ENCODE data around the gene ARHGEF12.

DNA sequence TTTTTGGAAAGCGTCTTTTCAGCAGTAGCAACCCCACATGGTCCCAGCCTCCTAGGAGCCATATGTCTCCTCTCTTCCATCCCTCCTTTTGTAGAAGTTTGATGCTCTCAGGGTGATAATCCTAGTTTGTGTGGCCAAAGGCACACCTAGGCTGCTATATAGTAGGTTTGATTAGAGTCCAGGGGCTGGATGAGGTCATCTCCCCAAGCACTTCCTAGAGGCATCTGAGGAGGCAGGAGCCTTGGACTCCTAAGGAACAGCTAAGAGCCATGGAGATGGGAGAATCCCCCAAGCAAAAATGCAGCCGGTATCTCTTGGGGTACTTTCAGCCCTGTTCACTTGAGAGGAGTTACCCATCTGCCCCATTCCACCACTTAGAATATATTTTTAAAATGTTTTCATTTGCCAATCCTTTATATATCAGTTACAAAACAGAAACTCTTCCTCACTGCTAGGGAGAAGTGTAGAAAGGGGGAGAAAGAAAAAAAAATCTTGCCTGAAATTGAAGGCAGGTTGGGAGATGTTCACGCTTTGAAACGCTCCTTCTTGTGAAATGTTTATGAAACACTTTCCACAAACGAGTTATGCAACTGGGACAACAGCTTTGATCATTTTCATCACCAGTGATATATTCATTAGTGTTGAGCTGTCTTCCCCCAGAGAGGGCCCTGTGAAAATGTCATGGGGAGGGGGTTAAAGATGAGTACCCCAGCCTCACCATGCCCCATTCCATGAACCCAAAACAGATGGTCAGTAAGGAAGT is 43.0 kb upstream of the ARHGEF12 start:
- no peak for TF ChIP-seq POLR2A (IDR thresholded peaks at IDR 0.05)
- TF ChIP-seq, protein P1, sequence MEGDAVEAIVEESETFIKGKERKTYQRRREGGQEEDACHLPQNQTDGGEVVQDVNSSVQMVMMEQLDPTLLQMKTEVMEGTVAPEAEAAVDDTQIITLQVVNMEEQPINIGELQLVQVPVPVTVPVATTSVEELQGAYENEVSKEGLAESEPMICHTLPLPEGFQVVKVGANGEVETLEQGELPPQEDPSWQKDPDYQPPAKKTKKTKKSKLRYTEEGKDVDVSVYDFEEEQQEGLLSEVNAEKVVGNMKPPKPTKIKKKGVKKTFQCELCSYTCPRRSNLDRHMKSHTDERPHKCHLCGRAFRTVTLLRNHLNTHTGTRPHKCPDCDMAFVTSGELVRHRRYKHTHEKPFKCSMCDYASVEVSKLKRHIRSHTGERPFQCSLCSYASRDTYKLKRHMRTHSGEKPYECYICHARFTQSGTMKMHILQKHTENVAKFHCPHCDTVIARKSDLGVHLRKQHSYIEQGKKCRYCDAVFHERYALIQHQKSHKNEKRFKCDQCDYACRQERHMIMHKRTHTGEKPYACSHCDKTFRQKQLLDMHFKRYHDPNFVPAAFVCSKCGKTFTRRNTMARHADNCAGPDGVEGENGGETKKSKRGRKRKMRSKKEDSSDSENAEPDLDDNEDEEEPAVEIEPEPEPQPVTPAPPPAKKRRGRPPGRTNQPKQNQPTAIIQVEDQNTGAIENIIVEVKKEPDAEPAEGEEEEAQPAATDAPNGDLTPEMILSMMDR (IDR thresholded peaks at IDR 0.05): no peak
